Measurements from ENCODE around the gene TDP1. TPM values are rescaled to one million over a fixed set of nuclear protein-coding genes. Genes with fewer than 3 reads are reported as not detected.

Gene TDP1
- total and polyA plus RNA-seq, 4 donors, result 3.3 to 10.6 (median 4.2) TPM

- no peaks in the 10 kb centered on the region for H3K9me3 ChIP-seq (ENCODE audit: control insufficient read depth in 4 of 4, low read length in 3 of 4)
- H3K4me3 ChIP-seq (ENCODE audit: low read depth in 1 of 3, low read length in 3 of 3), result no peak overlapping the region
- no peak overlapping the region for H3K9ac ChIP-seq (ENCODE audit: low read depth in 1 of 2, low read length in 2 of 2)
- DNase-seq (ENCODE audit: low spot score), result no peak
- peaks cover 0 to 2% (median 0%) of the 10 kb centered on the region in 4 donors for H3K36me3 ChIP-seq (ENCODE audit: control insufficient read depth in 4 of 4, insufficient read depth in 3 of 4, low read depth in 1 of 4, low read length in 3 of 4)
- H3K27me3 ChIP-seq (ENCODE audit: control insufficient read depth in 4 of 4, insufficient read depth in 4 of 4, low read length in 3 of 4), result no peaks in the 10 kb centered on the region
- no peak for TF ChIP-seq REST (IDR thresholded peaks at IDR 0.05)
- TF ChIP-seq, protein P1, sequence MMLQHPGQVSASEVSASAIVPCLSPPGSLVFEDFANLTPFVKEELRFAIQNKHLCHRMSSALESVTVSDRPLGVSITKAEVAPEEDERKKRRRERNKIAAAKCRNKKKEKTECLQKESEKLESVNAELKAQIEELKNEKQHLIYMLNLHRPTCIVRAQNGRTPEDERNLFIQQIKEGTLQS (IDR thresholded peaks at IDR 0.05), result no peak
- TF ChIP-seq JUND (IDR thresholded peaks at IDR 0.05), result no peak
- TF ChIP-seq FOXA2 (IDR thresholded peaks at IDR 0.05), result no peak
- TF ChIP-seq EGR1 (IDR thresholded peaks at IDR 0.05; ENCODE audit: low read depth in 2 of 2), result no peak
- no peak for TF ChIP-seq HNF4A (conservative IDR thresholded peaks at IDR 0.05)
- no peak for TF ChIP-seq MAX (IDR thresholded peaks at IDR 0.05)
- TF ChIP-seq, protein P2, sequence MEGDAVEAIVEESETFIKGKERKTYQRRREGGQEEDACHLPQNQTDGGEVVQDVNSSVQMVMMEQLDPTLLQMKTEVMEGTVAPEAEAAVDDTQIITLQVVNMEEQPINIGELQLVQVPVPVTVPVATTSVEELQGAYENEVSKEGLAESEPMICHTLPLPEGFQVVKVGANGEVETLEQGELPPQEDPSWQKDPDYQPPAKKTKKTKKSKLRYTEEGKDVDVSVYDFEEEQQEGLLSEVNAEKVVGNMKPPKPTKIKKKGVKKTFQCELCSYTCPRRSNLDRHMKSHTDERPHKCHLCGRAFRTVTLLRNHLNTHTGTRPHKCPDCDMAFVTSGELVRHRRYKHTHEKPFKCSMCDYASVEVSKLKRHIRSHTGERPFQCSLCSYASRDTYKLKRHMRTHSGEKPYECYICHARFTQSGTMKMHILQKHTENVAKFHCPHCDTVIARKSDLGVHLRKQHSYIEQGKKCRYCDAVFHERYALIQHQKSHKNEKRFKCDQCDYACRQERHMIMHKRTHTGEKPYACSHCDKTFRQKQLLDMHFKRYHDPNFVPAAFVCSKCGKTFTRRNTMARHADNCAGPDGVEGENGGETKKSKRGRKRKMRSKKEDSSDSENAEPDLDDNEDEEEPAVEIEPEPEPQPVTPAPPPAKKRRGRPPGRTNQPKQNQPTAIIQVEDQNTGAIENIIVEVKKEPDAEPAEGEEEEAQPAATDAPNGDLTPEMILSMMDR (IDR thresholded peaks at IDR 0.05; ENCODE audit: low read depth, low read length, missing input control), result no peak
- no peak for TF ChIP-seq FOXA1 (IDR thresholded peaks at IDR 0.05)
- TF ChIP-seq YY1 (IDR thresholded peaks at IDR 0.05), result no peak
- no peak for TF ChIP-seq RXRA (IDR thresholded peaks at IDR 0.05)
- TF ChIP-seq NR2F2 (IDR thresholded peaks at IDR 0.05), result no peak
- no peak for TF ChIP-seq SP1 (IDR thresholded peaks at IDR 0.05)
- no peak for TF ChIP-seq HNF4G (IDR thresholded peaks at IDR 0.05)
- TF ChIP-seq ZBTB33 (IDR thresholded peaks at IDR 0.05), result no peak
- TF ChIP-seq TAF1 (conservative IDR thresholded peaks at IDR 0.05), result no peak
- no peak for TF ChIP-seq RAD21 (IDR thresholded peaks at IDR 0.05)
- TF ChIP-seq GABPA (IDR thresholded peaks at IDR 0.05 in 1 of 2, conservative IDR thresholded peaks at IDR 0.05 in 1 of 2), result no peak
- H3K4me1 ChIP-seq (ENCODE audit: control insufficient read depth in 4 of 4, insufficient read depth in 4 of 4, low read length in 3 of 4), result no peaks in the 10 kb centered on the region
- H3K27ac ChIP-seq (ENCODE audit: low read depth in 1 of 2, low read length in 2 of 2), result no peak overlapping the region
- 61% methylated on average over 3 of the region's 3 CpGs for WGBS
Observed at GRCh38 chr14:89936654-89937185, 19.0 kb upstream of the TDP1 start.
